Measurements from ENCODE around the gene SGTA.
"Not testable (repeated sequence)": the region's sequence is repeated elsewhere in the genome, so short reads cannot be mapped to it uniquely, and the experiment has no call there.

Gene SGTA

DNA sequence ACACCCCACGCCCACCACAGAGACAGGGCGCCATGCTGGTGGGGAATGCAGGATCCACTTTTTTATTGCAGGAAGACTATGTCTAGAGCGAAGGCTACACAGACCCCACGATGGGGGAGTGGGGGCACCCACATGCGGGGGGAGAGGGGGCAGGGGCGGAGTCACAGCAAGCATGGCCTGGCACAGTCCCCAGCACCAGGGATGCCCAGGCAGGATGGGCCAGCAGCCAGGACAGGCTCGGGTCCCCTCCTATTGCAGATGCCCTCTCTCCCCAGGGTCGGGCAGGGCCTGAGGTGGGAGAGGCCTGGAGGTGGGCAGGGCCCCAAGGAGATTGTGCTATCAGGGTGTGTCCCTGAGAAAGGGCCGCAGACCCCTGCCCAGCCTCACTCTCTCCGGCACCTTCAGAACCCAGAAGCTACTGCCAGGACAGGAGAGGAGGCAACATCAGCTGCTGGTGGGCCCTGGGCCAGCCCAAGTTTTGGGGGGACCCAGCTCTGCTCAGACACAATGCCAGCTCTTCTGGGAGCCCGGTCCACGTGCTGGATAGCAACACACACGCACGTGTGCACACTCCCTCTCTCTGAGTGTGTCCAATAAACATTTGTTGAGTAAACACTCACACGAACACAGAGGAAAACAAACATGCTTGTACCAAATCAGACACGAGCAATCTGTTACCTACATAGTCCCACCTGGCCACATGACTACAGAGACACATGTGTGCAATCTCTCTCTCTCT, 68.4 kb downstream of the SGTA start:
- no peak for DNase-seq (ENCODE audit: low read depth in 2 of 3, low spot score in 2 of 3)

DNA sequence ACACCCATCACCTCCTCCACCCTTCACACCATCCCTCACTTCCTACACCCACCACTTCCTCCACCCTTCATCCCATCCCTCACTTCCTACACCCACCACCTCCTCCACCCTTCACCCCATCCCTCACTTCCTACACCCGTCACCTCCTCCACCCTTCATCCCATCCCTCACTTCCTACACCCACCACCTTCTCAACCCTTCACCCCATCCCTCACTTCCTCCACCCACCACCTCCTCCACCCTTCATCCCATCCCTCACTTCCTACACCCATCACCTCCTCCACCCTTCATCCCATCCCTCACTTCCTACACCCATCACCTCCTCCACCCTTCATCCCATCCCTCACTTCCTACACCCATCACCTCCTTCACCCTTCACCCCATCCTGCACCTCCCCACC, 69.0 kb downstream of the SGTA start:
- not testable (repeated sequence) for DNase-seq (ENCODE audit: low read depth in 2 of 3, low spot score in 2 of 3)

- not testable (repeated sequence) for DNase-seq (ENCODE audit: low read depth in 2 of 3, low spot score in 2 of 3)
These were observed 69.9 kb downstream of the SGTA start for GRCh38 chr19:2713170-2713569.

GRCh38 chr19:2711875-2712205, 71.2 kb downstream of the SGTA start:
- no peak for DNase-seq (ENCODE audit: low read depth in 2 of 3, low spot score in 2 of 3)

DNA sequence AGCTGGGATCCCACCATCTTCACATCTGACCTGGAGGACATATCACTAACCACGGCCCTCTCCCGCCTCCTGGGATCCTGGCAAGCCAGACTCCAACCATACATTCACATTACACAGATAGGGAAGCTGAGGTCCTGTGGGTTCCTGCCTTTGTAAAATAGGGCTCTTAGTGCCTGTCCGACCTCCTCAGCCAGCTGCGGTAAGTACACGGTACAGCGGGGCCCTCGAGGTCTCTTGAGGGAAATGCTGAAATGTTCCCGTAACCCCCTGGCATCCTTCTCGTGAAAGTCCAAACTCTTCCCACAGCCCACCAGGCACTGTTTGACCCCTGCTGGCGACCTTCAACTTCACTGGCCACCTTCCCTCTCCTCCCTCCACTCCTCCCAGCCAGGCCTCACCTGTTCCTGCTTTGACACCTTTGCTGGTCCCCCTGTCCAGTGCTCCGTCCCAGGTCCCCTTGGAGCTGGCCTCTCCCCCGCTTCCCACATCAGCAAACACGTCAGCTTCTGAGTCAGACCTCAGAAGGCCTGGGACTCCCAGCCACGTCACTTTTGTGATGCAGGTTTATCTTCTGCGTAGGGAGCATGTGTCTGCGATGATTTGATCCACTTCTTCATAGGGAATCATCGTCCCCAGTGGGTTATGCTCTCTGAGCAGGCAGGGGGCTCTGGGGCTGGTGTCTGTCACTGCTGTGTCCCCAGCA, 71.8 kb downstream of the SGTA start:
- DNase-seq (ENCODE audit: low read depth in 2 of 3, low spot score in 2 of 3) = no peak

DNA sequence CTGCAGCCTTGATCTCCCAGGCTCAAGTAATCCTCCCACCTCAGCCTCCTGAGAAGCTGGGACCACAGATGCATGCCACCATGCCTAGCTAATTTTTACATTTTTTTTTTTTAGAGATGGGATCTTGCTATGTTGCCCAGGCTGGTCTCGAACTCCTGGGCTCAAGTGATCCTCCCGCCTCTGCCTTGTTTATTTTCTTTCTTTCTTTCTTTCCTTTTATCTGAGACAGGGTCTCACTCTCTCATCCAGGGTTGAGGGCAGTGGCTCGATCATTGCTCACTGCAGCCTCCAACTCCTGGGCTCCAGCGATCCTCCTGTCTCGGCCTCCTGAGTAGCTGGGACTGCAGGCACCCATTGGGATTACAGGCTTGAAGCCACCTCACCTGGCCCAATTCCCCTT, 76.8 kb downstream of the SGTA start:
- DNase-seq (ENCODE audit: low read depth in 2 of 3, low spot score in 2 of 3) = no peak
